Measurements from ENCODE around the gene ZC3H11A. TPM values are rescaled to one million over a fixed set of nuclear protein-coding genes. Genes with fewer than 3 reads are reported as not detected.

ZC3H11A gene
- total RNA-seq, 1 experiment from 2014 or later, result 108 TPM

DNA sequence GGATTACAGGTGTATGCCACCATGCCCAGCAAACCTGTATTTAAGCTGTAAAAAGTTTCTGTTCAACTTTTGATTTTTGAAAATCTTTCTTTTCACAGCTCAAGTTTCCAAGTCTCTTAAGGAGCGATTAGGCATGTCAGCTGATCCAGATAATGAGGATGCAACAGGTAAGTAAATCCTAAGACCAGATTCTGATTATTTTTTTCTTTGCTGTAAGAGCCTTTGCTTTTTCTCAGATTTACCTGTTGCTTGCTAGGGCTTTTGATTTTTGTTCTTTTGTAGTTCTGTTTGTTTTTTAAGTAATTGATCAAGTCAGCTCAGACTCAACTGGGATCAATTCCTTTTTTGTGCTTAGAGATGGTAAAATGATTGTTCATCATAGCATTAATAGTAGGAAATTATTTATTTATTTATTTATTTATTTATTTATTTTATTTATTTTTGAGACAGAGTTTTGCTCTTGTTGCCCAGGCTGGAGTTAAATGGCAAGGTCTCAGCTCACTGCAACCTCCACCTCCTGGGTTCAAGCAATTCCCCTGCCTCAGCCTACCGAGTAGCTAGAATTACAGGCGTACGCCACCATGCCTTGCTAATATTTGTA is 44.9 kb downstream of the ZC3H11A start:
- no peak for DNase-seq (ENCODE audit: low read depth)

DNA sequence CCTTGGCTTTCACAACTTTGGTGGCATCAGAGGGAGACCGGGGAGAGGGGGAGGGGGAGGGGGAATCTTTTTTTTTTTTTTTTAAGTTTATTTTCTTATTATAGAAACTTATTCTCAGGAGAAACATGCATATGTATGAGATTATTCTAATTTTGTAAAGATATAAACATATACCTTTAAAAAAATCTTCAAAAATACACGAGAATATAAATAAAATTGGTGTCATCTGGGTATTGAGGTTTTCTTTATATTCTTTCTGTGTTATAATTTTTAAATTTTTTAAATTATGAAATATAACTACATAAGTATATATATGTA is 47.1 kb downstream of the ZC3H11A start:
- no peak for DNase-seq (ENCODE audit: low read depth)

DNA sequence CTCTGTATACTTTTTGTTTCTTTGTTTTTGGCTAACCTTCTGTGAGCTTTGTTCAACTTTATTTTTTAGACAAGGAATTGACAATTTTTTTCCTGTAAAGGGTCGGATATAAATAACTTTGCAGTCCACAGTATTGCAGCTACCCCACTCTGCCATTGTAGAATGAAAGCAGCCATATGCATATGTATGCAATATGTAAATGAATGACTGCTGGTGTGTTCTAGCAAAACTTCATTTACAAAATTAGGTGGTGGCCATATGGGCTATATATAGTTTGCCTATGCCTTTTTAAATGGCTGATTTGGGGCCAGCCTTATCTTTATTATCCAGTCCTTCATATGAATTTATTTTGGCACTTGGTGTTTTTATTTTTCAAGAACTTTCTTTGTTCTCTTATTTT is 48.0 kb downstream of the ZC3H11A start:
- no peak for DNase-seq (ENCODE audit: low read depth)

Other genes with a start within 250 kb of the ZC3H11A start
- 55.2 and 85.4 TPM in 2 replicates for gene ATP2B4, start 168.8 kb upstream of the ZC3H11A start, total RNA-seq (2014; rRNA removed; shearing (Covaris generic))
- gene LAX1, start 30.4 kb upstream of the ZC3H11A start, total RNA-seq (2014; rRNA removed; shearing (Covaris generic)), result not detected in 2 replicates
- 6.4 and 7.4 TPM in 2 replicates for gene ZBED6, start within 50 bp of the ZC3H11A start, total RNA-seq (2014; rRNA removed; shearing (Covaris generic))
- 166 and 272 TPM in 2 replicates for gene SNRPE, start 66.0 kb downstream of the ZC3H11A start, total RNA-seq (2014; rRNA removed; shearing (Covaris generic))